Measurements from ENCODE around the gene LRRC37B. TPM values are rescaled to one million over a fixed set of nuclear protein-coding genes. Genes with fewer than 3 reads are reported as not detected.

The LRRC37B gene
- total and polyA plus RNA-seq, 9 donors = 12.1 to 23.8 (median 19.2) TPM

Small RNA genes lying within 50 kb of the gene (small RNA-seq; reads per million reads assigned to genes)
- gene AC090616.4 (not detected), gene RNA5SP437 (0.25 reads per million)

Other genes with a start within 250 kb of the LRRC37B start
- gene COPRS, start 148.1 kb upstream of the LRRC37B start, total RNA-seq = 100 to 1,000 TPM in 1 of 7 donors, 10 to 100 TPM in 6; 43.7 to 116 (median 53.9) TPM
- 10 to 100 TPM; 46.7 to 91.6 TPM for gene COPRS, start 148.1 kb upstream of the LRRC37B start, polyA plus RNA-seq
- gene UTP6, start 105.7 kb upstream of the LRRC37B start, total RNA-seq = 10 to 100 TPM; 17.3 to 55.4 (median 41.6) TPM
- 10 to 100 TPM; 25.6 to 47.9 TPM for gene UTP6, start 105.7 kb upstream of the LRRC37B start, polyA plus RNA-seq
- 10 to 100 TPM; 15.4 to 24.9 (median 20.2) TPM for gene SUZ12, start 70.4 kb upstream of the LRRC37B start, total RNA-seq
- 10 to 100 TPM; 10.5 to 11.8 TPM for gene SUZ12, start 70.4 kb upstream of the LRRC37B start, polyA plus RNA-seq
- gene RHOT1, start 135.1 kb downstream of the LRRC37B start, total RNA-seq = 10 to 100 TPM; 33.1 to 51.7 (median 41.3) TPM
- 10 to 100 TPM; 32.8 to 33.5 TPM for gene RHOT1, start 135.1 kb downstream of the LRRC37B start, polyA plus RNA-seq

All from ovary (tissue), 9 donors.